Activated CD4-positive, CD25-positive, alpha-beta regulatory T cell treated with anti-CD3 and anti-CD28 coated beads, Interleukin-2, amount 50 U/mL, for 72 hours (primary cell): ENCODE data around the gene MAPKAPK5.
"Not testable (repeated sequence)": the region's sequence is repeated elsewhere in the genome, so short reads cannot be mapped to it uniquely, and the experiment has no call there.

Source experiments
- DNase-seq: peaks from one replicate; pipeline ENCODE4 v3.0.0; 2021

The MAPKAPK5 gene

DNA sequence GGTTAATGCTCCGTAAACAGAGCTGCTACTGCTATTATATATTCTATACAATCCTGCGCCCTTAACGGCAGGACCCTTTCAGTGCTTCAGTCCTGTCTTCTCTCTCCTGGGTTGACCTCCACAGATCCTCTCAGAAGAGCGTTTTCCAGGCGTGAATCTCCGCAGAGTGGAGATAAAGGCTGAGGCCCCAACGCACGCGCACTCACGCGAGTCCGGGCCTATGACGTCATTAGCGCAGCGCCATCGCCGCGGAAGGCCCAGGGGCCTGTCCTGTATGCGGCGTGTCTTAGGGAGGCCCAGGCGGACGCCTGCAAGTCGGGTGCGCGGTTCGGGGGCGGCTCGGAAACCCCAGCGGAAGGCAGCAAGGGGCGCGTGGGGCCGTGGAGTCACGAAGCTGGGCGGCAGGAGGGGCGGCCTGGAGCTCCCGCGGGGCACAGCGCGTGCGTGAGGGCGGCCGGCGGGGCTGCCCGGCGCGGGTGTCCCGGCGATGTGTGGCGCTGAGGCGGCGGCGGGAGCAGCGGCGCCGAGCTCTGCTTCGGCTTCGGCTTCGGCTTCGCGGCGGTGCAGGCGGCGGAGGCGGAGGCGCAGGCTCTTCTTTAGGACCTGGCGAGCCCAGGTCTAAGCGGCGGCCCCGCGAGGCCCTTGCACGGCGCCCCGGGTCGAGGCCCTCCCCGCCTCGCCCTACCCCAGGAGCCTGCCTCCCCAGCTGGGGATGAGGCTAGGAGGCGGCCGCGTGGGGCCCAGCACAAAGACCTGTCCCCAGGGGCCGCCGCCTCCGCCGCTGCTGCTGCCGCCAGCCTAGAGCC, at the start of gene MAPKAPK5:
Gene MAPKAPK5, plus strand, starts transcription at position 479 of the 806 bp plus-strand sequence. CDS start 506 bp downstream, outside the sequence.
- peak; percentile 96 for DNase-seq

DNA sequence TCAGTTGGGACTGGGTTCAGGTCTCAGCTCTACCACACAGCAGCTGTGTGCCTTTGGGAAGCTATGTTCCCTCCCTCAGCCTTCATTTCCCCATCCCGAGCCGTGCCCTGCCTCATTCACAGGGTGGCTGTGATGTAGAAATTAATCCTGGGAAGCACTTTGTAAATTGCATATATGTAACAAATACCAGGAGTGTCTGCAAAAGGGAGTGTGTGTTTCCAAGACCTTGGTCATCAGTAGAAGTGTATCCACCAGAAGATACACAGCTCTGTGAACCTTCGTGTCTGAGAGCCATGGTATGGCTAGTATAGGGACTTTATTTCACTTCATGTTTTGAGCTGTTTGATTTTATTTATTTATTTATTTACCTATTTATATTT, 49.2 kb upstream of the MAPKAPK5 start:
- no peak for DNase-seq

GRCh38 chr12:111798182-111798581, 43.8 kb upstream of the MAPKAPK5 start:
- no peak for DNase-seq

DNA sequence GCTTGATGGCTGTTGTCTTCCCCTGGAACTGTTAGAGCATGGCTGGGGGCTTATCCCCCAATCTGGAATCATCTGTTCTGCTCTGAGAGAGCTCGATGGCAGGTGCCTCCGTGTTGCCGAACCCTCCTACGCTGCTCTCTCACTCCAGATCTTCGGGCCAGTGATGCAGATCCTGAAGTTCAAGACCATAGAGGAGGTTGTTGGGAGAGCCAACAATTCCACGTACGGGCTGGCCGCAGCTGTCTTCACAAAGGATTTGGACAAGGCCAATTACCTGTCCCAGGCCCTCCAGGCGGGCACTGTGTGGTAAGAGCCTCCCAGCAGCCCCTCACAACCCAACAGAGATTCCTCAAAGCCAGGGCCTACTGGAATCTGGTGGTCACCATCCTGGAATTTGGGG, 42.3 kb upstream of the MAPKAPK5 start:
- no peak for DNase-seq

DNA sequence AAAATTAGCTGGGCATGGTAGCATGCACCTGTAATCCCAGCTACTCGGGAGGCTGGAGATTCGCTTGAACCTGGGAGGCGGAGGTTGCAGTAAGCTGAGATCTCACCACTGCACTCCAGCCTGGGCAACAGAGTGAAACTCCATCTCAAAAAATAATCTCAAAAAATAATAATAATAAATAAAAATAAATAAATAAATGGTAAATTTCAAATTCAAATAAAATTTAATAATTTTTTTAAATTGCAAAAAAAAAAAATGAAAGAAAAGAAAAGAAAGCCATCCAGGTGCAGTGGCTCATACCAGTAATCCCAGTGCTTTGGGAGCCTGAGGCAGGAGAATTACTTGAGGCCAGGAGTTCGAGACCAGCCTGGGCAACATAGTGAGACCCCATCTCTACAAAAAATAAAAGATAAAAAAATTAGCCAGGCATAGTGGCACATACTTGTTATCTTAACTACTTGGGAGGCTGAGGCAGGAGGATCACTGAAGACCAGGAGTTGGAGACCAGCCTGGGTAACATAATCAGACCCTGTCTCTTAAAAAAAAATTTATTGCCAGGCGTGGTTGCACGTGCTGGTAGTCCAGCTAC, 38.9 kb upstream of the MAPKAPK5 start:
- DNase-seq: no peak

DNA sequence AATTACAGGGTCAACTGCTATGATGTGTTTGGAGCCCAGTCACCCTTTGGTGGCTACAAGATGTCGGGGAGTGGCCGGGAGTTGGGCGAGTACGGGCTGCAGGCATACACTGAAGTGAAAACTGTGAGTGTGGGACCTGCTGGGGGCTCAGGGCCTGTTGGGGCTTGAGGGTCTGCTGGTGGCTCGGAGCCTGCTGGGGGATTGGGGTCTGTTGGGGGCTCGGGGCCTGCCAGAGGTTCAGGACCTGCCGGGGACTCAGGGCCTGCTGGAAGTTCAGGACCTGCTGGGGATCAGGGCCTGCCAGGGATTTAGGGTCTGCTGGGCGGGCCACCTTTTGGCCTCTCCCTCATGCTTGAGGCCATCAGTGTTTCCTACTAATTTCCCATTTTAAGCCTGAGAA, 38.2 kb upstream of the MAPKAPK5 start:
- no peak for DNase-seq

DNA sequence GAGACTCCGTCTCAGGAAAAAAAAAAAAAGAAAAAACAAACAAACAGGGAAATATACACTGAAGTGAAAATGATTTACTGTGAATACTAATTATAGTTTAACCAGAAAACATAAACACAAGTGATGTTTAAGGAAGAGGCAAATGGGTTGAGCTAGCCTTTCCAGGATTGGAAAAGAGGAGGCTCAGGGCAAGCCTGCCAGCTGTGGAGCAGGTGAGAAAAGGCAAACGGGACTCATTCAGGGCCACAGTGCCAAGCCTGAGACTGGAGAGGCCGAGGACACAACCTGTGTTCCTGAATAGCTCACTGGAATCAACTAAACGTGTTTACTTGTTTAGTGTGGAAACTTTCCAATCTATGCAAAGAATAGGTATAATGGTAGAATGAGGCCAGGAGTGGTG, 35.7 kb upstream of the MAPKAPK5 start:
- no peak for DNase-seq

DNA sequence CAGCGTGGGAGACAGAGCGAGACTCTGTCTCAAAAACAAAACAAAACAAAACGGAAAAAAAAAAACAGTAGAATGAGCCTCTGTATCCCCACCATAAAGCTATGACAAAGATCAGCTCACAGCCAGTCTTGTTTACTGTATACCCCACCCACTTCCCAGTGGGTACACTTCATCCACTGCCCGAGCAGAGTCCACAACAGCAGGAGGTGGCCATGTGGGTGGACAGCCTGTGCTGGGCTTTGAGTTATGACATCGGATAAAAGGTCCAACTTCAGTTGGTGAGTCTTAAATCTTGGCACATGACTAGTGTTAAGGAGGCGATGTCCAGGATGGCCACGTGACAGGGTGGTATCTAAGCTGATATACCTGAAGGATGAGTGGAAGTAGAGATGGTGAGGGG, 34.8 kb upstream of the MAPKAPK5 start:
- no peak for DNase-seq

DNA sequence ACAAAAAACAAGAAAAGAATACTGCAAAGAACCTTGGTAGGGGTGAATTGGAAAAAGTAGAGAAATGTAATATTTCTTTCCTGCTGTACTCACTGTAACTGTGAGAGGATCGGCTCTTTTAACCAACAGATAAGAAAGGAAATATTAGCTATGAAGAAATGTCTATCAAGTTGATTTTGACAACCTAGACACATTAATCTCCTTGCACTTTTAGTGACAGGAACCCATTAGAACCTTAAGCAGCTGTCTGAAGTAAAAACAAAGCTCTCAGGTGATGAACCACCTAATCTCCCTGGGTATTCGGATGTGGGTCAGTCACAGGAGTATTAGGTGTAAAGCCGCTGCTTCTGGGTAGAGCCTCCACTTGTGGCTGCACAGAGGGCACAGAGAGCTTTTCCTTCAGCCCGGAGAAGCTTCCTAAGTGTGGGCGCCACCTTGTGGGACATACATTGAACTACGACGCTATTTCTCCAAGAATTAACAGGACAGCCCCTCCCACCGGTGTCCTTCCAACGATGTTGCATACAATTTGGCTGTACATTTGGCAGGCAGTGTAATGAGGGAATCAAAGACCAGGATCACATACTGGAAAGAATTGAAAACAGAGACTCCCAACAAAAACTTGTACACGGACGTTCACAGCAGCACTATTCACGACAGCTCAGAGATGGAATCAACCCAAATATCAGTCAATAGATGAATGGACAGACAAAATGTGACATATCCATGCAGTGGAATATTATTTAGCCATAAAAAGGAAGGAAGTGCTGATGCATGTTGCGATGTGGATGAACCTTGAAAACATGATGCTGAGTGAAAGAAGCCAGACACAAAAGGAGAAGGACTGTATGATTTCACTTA, 28.9 kb upstream of the MAPKAPK5 start:
- DNase-seq: peak; percentile 58

- no peak for DNase-seq
These were observed 25.9 kb upstream of the MAPKAPK5 start for GRCh38 chr12:111816065-111816615.

- DNase-seq: not testable (repeated sequence)
These were observed 25.1 kb upstream of the MAPKAPK5 start for GRCh38 chr12:111816898-111817297.

GRCh38 chr12:111818340-111818739, 23.7 kb upstream of the MAPKAPK5 start:
- no peak for DNase-seq

DNA sequence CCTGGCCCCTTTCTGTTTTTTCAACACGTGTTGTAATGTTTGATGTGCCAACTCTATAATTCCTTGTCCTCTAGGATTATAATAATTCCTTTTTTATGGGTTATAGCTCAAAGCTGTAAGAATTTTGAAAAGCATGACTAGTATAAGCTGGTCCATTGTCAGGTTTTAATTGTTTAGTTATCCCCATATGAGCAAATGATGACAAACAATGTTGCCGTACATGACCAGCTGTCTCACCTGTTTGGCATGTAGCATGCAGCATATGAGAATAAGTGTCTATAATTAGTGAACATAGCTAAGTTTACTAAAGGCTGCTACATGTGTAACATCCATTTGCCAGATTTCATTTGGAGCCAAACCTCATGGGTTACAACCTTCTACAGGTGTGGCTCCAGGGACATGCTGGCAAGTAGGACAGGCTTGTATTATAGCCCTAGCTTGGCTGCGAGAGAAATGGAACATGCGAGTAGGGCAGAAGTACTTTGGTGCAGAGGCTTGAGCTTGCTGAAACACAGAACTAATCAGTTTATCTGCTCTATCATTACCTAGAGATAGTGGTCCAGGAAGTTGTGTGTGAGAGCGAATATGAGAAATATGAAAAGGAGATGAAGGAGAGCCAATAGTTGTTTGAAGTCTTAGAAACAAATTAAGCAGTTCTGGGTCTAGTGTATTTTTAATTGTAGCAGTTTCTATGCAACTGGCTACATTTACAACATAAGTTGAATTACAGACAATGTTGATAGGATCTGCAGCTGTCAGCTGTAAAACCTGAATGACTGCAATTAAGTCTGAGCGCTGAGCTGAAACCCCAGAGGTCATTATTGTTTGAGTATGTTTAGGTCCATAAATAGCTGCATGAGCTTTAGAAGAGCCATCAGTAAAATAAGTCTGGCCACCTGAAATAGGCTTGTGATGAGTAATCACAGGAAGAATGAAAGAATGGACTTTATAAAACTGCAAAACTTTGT, 22.6 kb upstream of the MAPKAPK5 start:
- no peak for DNase-seq

DNA sequence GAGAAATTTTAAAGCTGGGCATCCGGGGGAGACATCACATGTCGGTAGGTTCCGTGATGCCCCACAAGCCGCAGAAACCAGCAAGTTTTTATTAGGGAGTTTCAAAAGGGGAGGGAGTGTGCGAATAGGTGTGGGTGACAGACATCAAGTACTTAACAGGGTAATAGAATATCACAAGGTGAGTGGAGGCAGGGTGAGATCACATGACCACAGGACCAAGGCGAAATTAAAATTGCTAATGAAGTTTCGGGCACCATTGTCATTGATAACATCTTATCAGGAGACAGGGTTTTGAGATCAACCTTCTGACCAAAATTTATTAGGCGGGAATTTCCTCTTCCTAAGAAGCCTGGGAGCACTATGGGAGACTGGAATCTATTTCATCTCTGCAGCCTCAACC, 21.2 kb upstream of the MAPKAPK5 start:
- not testable (repeated sequence) for DNase-seq

GRCh38 chr12:111822886-111823285, 19.1 kb upstream of the MAPKAPK5 start:
- DNase-seq: no peak

GRCh38 chr12:111823891-111824290, 18.1 kb upstream of the MAPKAPK5 start:
- DNase-seq: no peak

- DNase-seq: not testable (repeated sequence)
These were observed 17.7 kb upstream of the MAPKAPK5 start for GRCh38 chr12:111824312-111824711.

DNA sequence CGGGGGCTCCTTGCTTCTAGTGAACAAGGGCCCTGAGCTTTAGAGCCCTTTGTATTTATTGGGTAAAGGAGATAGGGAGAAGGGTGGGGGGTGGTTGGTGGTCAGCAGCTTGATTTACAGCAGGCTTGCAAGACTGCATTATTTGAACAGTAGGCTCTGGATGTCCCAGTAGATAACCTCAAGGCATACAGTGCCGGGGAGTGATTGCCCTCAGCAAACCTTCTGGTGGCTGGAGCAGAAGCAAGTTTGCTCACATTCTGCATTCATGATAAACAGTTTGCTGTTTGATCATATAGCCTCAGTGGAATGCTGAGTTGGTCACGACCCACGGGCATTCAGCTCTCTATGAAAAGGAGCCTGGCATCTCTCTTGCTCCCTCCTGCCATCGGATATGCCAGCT, 16.5 kb upstream of the MAPKAPK5 start:
- no peak for DNase-seq

GRCh38 chr12:111826316-111826715, 15.7 kb upstream of the MAPKAPK5 start:
- DNase-seq: no peak

GRCh38 chr12:111826992-111827391, 15.0 kb upstream of the MAPKAPK5 start:
- DNase-seq: no peak

DNA sequence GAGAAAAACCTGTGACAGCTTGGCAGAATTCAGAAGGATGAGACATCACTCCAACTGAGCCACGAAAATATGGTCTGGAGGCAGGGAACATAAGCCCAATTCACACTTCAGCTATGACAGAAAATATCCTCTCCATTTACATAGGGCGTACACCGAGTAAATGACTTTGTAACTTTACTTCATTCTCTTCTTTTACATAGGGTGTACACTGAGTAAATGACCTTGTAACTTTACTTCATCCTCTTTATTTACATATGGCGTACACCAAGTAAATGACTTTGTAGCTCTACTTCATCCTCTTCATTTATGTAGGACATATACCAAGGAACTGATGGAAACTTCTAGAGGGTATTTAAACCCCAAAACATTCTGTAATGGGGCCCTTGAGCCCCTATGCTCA, 14.1 kb upstream of the MAPKAPK5 start:
- DNase-seq: no peak

DNA sequence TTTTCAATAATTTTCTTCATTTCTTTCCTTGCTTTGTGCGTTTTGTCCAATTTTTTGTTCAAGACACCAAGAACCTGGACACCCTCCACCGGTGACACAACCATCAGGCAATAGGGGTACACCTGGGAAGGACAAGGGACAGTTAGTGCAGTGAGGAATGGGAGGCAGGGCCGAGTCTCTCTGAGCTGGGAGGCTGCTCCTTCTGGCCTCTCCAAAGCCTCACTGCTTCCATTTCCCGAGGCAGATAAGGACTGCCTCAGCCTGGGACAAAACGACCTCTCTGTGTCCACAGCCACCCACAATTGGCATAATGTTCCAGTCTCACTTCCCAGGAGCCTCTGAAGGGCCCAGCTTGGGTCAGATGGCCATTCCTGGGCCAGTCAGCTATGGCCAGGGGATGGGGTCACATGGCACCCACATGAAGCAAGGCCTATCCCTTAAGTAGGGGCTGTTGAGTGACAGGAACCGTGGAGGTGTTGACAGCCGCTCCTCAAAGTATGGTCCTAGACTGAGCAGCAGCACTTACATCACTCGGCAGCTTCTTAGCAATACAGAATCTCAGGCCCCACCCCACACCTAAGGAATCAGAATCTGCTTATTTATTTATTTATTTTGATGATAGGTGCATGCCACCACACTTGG, 13.6 kb upstream of the MAPKAPK5 start:
- no peak for DNase-seq
